Pancreas (tissue), 10 donors: ENCODE results near the gene IL22. TPM values are rescaled to one million over a fixed set of nuclear protein-coding genes. Genes with fewer than 3 reads are reported as not detected.

Experiments used
- ATAC-seq, 4 donors: fragments of 200-7000 bp; cut with Tn5 transposase; one replicate each; pipeline versions ENCODE4 v1.8.0 to v1.9.1; 2020; ENCODE audit warnings: mild to moderate bottlenecking in 4 of 4, moderate library complexity in 4 of 4
- DNase-seq, 6 donors: peaks; one replicate each; pipeline ENCODE4 v3.0.0-alpha.2; 2020
- FAIRE-seq: peaks from 2 replicates; lab custom pipeline; 2012; peaks lifted over from hg19 to GRCh38; lab: Jason Lieb, UNC
- H3K27ac ChIP-seq, 4 donors: fragments of 200-600 bp; sonication (generic); 1 replicate in 3 of 4; 2 replicates in 1 of 4; pipeline versions ENCODE4 v1.5.0 to v1.8.0; 2020
- H3K27me3 ChIP-seq, 4 donors: fragments of 200-600 bp; one replicate each; pipeline ENCODE4 v1.8.0; 2021
- H3K36me3 ChIP-seq, 3 donors: fragments of 200-600 bp; sonication (generic) in 1 of 3; one replicate each; pipeline versions ENCODE4 v1.5.0 to v1.8.0; 2020 to 2021
- H3K4me1 ChIP-seq, 3 donors: fragments of 200-600 bp; one replicate each; pipeline ENCODE4 v1.8.0; 2021
- H3K4me3 ChIP-seq, 4 donors: fragments of 200-600 bp; sonication (generic) in 2 of 4; one replicate each; pipeline versions ENCODE4 v1.5.0 to v1.8.0; 2020 to 2021
- H3K9me3 ChIP-seq, 4 donors: fragments of 200-600 bp; one replicate each; pipeline ENCODE4 v1.8.0; 2021
- WGBS, 2 donors: extraction: QIAGEN DNeasy Blood & Tissue Kit; methylation state at CpG; one replicate each; pipeline ENCODE4 v1.1.7; 2013; 5-methylcytosine and 5-hydroxymethylcytosine counted together
- intact Hi-C, 3 donors: fragments of 100-400 bp; cut with DNase I; formaldehyde crosslinking; loops; one replicate each; pipeline versions ENCODE4 v1.11.1 to v1.14.2; 2022
- polyA plus RNA-seq, 2 donors: library from polyadenylated mRNA; stranded (reverse); fragments of 200-250 nt; gene quantifications; one replicate each; pipeline ENCODE4 v1.2.3, GENCODE V29; 2013
- total RNA-seq, 6 donors: library from RNA; stranded (reverse); fragmentation: NEBNext Ultra II Directional in 4 of 6; extraction: Animal tissue kit (Norgen Biotek cat#: 25700) in 4 of 6; gene quantifications; one replicate each; pipeline versions ENCODE4 v1.2.1 to v1.2.4, GENCODE V29; 2021 to 2023
- TF ChIP-seq, protein P1 (sequence below), 4 donors: fragments of 200-600 bp; sonication (generic) in 3 of 4; IDR thresholded peaks; one replicate each; pipeline versions ENCODE4 v1.5.0 to v1.8.0; 2021; ENCODE audit warnings: antibody characterized with exemption in 4 of 4
- donor health status: healthy with polysubstance abuse.
- donor health status: DM: no; HTN: no; CAD: no; lungs with moderate emphysema.
- donor health status: DM: no; HTN: no; CAD: no.
- donor health status: control.
- donor health status: control.
- donor health status: Bipolar disorder and iron deficiency.
- donor health status: DM: yes; HTN: yes; CAD: no.
- donor health status: DM: no; HTN: no; CAD: no.
- donor health status: DM: no; HTN: no; CAD: no.
- donor health status: DM: yes; HTN: yes; CAD: no.

The IL22 gene
- total and polyA plus RNA-seq, 8 donors: not detected

DNA sequence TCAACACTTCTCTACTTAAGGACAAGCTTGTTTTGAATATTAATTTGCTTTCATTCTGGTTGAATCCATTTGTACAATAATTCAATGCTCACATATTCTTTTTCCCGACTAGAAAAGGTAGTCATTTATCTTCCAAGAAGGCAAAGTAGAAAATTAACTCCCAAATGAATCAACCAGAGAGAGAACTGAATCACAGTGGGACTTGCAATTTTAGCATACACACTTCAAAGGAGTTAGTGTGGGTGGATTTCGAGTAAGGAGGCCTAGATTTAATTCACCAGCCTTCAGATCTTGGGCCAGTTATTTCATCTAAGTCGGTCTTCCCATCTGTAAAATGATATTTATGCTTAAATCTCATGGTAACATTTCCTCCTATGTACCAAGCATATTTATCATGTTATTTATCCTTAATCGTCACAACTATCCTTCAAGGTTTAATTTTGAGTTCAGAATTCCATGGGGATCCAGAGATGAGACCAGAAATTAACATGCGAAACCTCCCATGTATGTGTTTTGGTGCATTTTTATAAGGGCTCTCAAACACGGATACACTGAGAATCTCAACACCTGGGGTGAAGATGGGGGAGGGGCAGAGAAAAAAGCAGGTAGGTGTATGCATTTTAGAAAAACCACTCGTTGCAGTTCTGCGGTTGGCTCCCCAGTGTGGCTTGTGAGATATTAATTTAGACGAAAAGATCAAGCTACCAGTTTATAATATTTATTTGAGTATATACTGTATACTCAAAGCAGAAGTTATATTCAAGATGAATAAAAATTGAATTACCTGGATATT, 38.9 kb upstream of the IL22 start:
- TF ChIP-seq, protein P1, sequence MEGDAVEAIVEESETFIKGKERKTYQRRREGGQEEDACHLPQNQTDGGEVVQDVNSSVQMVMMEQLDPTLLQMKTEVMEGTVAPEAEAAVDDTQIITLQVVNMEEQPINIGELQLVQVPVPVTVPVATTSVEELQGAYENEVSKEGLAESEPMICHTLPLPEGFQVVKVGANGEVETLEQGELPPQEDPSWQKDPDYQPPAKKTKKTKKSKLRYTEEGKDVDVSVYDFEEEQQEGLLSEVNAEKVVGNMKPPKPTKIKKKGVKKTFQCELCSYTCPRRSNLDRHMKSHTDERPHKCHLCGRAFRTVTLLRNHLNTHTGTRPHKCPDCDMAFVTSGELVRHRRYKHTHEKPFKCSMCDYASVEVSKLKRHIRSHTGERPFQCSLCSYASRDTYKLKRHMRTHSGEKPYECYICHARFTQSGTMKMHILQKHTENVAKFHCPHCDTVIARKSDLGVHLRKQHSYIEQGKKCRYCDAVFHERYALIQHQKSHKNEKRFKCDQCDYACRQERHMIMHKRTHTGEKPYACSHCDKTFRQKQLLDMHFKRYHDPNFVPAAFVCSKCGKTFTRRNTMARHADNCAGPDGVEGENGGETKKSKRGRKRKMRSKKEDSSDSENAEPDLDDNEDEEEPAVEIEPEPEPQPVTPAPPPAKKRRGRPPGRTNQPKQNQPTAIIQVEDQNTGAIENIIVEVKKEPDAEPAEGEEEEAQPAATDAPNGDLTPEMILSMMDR (IDR thresholded peaks at IDR 0.05): no peak
- H3K4me1 ChIP-seq: peaks cover 11 to 28% (median 28%) of the 10 kb centered on the region in 3 donors
- WGBS, 2 donors: 48 to 51% methylated on average over 9 of the region's 9 CpGs
- H3K27ac ChIP-seq: no peak overlapping the region
- H3K9me3 ChIP-seq: no peaks in the 10 kb centered on the region
- H3K27me3 ChIP-seq: no peaks in the 10 kb centered on the region
- no peak overlapping the region for H3K4me3 ChIP-seq
- peak; percentile 44 to 79 (median 62) for ATAC-seq
- no peaks in the 10 kb centered on the region for H3K36me3 ChIP-seq
- intact Hi-C loops: no loop called here
- FAIRE-seq: no peak
- DNase-seq: peak in 4 of 6 donors; percentile 17 to 56 (median 39)

DNA sequence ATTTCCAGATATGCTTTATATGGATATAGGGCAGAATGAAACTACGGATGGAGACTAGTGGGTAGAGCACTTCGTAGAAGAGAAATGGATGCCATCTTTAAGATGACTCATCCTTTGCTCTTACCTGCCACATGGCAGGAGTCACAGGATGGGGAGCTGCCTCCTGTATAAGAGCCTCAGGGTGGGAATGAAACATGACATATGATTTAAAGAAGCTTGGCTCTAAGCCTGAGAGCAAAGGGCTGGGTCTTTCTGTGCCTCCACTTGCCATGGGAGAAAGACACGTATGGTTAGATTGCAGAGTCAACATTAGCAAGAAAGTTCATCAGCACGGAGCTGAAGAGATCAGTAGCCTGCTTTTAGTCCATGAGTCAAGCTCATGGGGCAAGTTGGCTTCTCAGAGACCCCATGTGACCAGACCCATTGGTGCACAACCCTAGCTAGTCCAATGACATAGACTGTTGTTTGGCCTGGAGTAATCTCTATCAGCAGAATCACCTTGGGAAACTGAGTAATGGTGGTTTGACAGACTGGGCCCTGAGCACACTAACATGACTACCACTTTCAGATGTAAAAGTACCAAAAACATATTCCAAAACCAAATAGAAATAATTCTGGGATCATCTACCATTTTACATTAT, 38.1 kb upstream of the IL22 start:
- Histone ChIP-seq H3K4me1 (peaks cover 11 to 28% (median 22%) of the 10 kb centered on the region in 3 donors), H3K4me3 (no peak overlapping the region), H3K36me3 (no peaks in the 10 kb centered on the region), H3K9me3 (no peaks in the 10 kb centered on the region), H3K27me3 (no peaks in the 10 kb centered on the region), H3K27ac (no peak overlapping the region)
- TF ChIP-seq, protein P1 (IDR thresholded peaks at IDR 0.05): no peak
- FAIRE-seq (no peak), DNase-seq (no peak), ATAC-seq (no peak)
- 87 to 90% methylated on average over 4 of the region's 4 CpGs for WGBS, 2 donors
- intact Hi-C loops: no loop called here

DNA sequence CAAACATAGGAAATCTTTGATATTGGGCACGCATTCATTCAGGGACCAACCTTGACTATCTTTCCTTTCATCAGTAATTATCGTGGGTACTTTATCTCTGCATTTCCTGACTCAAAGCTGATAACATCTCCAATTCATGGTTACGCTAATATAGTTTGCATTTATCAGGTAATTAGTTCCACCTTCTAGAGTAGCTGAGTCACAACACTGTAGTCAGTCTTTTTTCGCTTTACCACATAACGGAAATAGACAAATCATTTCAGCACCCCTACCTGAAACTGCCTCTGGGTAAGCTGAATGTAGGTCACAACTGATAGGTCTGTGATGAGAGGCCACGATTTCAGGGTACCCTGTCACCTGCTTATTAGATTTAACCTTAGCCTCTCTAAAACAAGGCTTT, 36.7 kb upstream of the IL22 start:
- DNase-seq: no peak
- Histone ChIP-seq H3K4me3 (no peak overlapping the region), H3K4me1 (peaks cover 11 to 24% (median 21%) of the 10 kb centered on the region in 3 donors), H3K36me3 (no peaks in the 10 kb centered on the region), H3K9me3 (no peaks in the 10 kb centered on the region), H3K27ac (no peak overlapping the region), H3K27me3 (no peaks in the 10 kb centered on the region)
- TF ChIP-seq, protein P1 (IDR thresholded peaks at IDR 0.05): no peak
- FAIRE-seq: no peak
- WGBS, 2 donors: 73 to 77% methylated on average over 6 of the region's 6 CpGs
- intact Hi-C loops: no loop called here
- ATAC-seq: no peak

DNA sequence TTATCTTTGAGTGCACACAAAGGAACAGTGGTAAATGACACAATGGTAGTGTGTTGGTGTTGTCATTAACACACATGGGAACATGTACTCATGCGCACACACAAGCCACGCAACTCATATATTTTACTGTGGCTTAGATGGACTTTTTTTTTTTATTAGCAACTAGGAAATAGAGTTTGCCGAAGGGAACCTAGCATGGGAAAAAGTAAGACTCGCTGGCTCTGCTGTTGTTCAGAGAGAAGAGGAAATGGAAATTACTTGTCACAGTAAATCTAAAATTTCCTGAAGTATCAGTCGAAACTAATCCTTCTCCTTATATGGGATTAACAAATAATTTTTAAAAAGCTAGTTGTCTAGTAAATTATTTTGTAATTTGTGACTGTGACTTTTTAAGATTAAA, 33.7 kb upstream of the IL22 start:
- TF ChIP-seq, protein P1 (IDR thresholded peaks at IDR 0.05): no peak
- no peak for ATAC-seq
- no peak for FAIRE-seq
- no peak overlapping the region for H3K27ac ChIP-seq
- no peaks in the 10 kb centered on the region for H3K27me3 ChIP-seq
- no peak for DNase-seq
- H3K4me1 ChIP-seq: peaks cover 0 to 3% (median 0%) of the 10 kb centered on the region in 3 donors
- H3K9me3 ChIP-seq: no peaks in the 10 kb centered on the region
- WGBS, 2 donors: 80% methylated on average over 5 of the region's 5 CpGs
- intact Hi-C loops: no loop called here
- H3K36me3 ChIP-seq: no peaks in the 10 kb centered on the region
- no peak overlapping the region for H3K4me3 ChIP-seq

DNA sequence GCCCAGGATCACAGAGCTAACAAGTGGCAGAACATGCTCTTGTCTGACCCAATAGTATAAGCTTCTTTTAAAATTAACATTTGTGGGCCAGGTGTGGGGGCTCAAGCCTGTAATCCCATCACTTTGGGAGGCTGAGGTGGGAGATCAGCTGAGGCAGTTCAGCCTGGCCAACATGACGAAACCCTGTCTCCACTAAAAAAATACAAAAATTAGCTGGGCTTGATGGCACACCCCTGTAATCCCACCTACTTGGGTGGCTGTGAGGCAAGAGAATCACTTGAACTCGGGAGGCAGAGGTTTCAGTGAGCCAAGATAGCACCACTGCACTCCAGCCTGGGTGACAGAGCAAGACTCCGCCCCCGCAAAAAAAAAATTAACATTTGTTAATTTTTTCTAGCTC, 33.0 kb upstream of the IL22 start:
- no peak for FAIRE-seq
- 82 to 84% methylated on average over 4 of the region's 4 CpGs for WGBS, 2 donors

More for the DNA sequence above, 33.0 kb upstream of the IL22 start:
- no peak for DNase-seq
- ATAC-seq: no peak
- Histone ChIP-seq H3K4me1 (no peaks in the 10 kb centered on the region), H3K36me3 (no peaks in the 10 kb centered on the region), H3K4me3 (no peak overlapping the region), H3K9me3 (no peaks in the 10 kb centered on the region), H3K27ac (no peak overlapping the region), H3K27me3 (no peaks in the 10 kb centered on the region)
- intact Hi-C loops: no loop called here
- TF ChIP-seq, protein P1 (IDR thresholded peaks at IDR 0.05): no peak
